H9 (cell line): ENCODE results near the gene FANCC. TPM values are rescaled to one million over a fixed set of nuclear protein-coding genes. Genes with fewer than 3 reads are reported as not detected.

ENCODE experiments used
- DNase-seq: peaks from one replicate; pipeline ENCODE4 v3.0.0-alpha.2; 2017
- H2AFZ ChIP-seq: one replicate; pipeline ENCODE4 v1.6.1; 2013; ENCODE audit warnings: mild to moderate bottlenecking, low read length, control low read depth, moderate library complexity
- H2AK5ac ChIP-seq: 2 replicates; pipeline ENCODE4 v1.6.1; 2013; ENCODE audit warnings: low read length, control low read depth, mixed read lengths; ENCODE audit not compliant: insufficient read length
- H2BK120ac ChIP-seq: one replicate; pipeline ENCODE4 v1.6.1; 2013; ENCODE audit warnings: low read depth, mild to moderate bottlenecking, low read length, control low read depth, inconsistent platforms; ENCODE audit not compliant: poor library complexity, severe bottlenecking
- H2BK12ac ChIP-seq: 2 replicates; pipeline ENCODE4 v1.6.1; 2013; ENCODE audit warnings: low read length, control low read depth, mixed read lengths, low read depth; ENCODE audit not compliant: insufficient read length
- H2BK15ac ChIP-seq: 2 replicates; pipeline ENCODE4 v1.6.1; 2013; ENCODE audit warnings: low read depth, low read length, control low read depth
- H2BK20ac ChIP-seq: one replicate; pipeline ENCODE4 v1.6.1; 2013; ENCODE audit warnings: low read depth, mild to moderate bottlenecking, low read length, control low read depth, inconsistent platforms; ENCODE audit not compliant: poor library complexity, severe bottlenecking
- H2BK5ac ChIP-seq: 2 replicates; pipeline ENCODE4 v1.6.1; 2013; ENCODE audit warnings: low read length, control low read depth, mixed read lengths; ENCODE audit not compliant: insufficient read length
- H3K14ac ChIP-seq: 2 replicates; pipeline ENCODE4 v1.6.1; 2013; ENCODE audit warnings: low read length, control low read depth; ENCODE audit not compliant: insufficient read depth
- H3K18ac ChIP-seq: 2 replicates; pipeline ENCODE4 v1.6.1; 2013; ENCODE audit warnings: low read depth, mild to moderate bottlenecking, mixed read lengths, low read length, control low read depth; ENCODE audit not compliant: insufficient read length
- H3K23ac ChIP-seq: 2 replicates; pipeline ENCODE4 v1.6.1; 2013; ENCODE audit warnings: low read length, control low read depth, mixed read lengths, low read depth; ENCODE audit not compliant: insufficient read length
- H3K23me2 ChIP-seq: 2 replicates; pipeline ENCODE4 v1.6.1; 2013; ENCODE audit warnings: low read depth, mild to moderate bottlenecking, mixed read lengths, low read length, control low read depth; ENCODE audit not compliant: insufficient read length, poor library complexity, severe bottlenecking
- H3K27ac ChIP-seq: 2 replicates; pipeline ENCODE4 v1.5.1; 2013; ENCODE audit warnings: low read length, control low read depth, mixed read lengths, low read depth; ENCODE audit not compliant: insufficient read length
- H3K27me3 ChIP-seq: 2 replicates; pipeline ENCODE4 v1.6.1; 2013; ENCODE audit warnings: low read length, control low read depth, inconsistent platforms; ENCODE audit not compliant: insufficient read depth
- H3K4ac ChIP-seq: 2 replicates; pipeline ENCODE4 v1.6.1; 2013; ENCODE audit warnings: low read depth, mild to moderate bottlenecking, control low read depth, inconsistent platforms, low read length, moderate library complexity
- H3K4me1 ChIP-seq: 2 replicates; pipeline ENCODE4 v1.6.1; 2013; ENCODE audit warnings: low read length, control low read depth, inconsistent platforms; ENCODE audit not compliant: insufficient read depth
- H3K4me2 ChIP-seq: 2 replicates; pipeline ENCODE4 v1.6.1; 2013; ENCODE audit warnings: low read length, control low read depth, mixed read lengths; ENCODE audit not compliant: insufficient read length, insufficient read depth
- H3K56ac ChIP-seq: 2 replicates; pipeline ENCODE4 v1.6.1; 2013; ENCODE audit warnings: low read depth, mild to moderate bottlenecking, mixed read lengths, low read length, control low read depth; ENCODE audit not compliant: insufficient read length
- H3K79me1 ChIP-seq: 2 replicates; pipeline ENCODE4 v1.6.1; 2013; ENCODE audit warnings: low read depth, mild to moderate bottlenecking, moderate library complexity, low read length, control low read depth, inconsistent platforms; ENCODE audit not compliant: insufficient read depth, poor library complexity, severe bottlenecking
- H3K79me2 ChIP-seq: 2 replicates; pipeline ENCODE4 v1.6.1; 2013; ENCODE audit warnings: low read length, control low read depth, inconsistent platforms; ENCODE audit not compliant: insufficient read depth
- H3K9ac ChIP-seq: 2 replicates; pipeline ENCODE4 v1.6.1; 2013; ENCODE audit warnings: low read length, control low read depth, mixed read lengths; ENCODE audit not compliant: insufficient read length; ENCODE audit errors: extremely low read depth
- H3K9me3 ChIP-seq: one replicate; pipeline ENCODE4 v1.6.1; 2013; ENCODE audit warnings: low read depth, low read length, inconsistent platforms; ENCODE audit not compliant: control insufficient read depth
- H3T11ph ChIP-seq: one replicate; pipeline ENCODE4 v1.6.1; 2013; ENCODE audit warnings: mild to moderate bottlenecking, low read length, control low read depth, inconsistent platforms
- H4K20me1 ChIP-seq: one replicate; pipeline ENCODE4 v1.6.1; 2013; ENCODE audit not compliant: control insufficient read depth, insufficient read length, insufficient read depth
- H4K5ac ChIP-seq: 2 replicates; pipeline ENCODE4 v1.6.1; 2013; ENCODE audit warnings: low read depth, mild to moderate bottlenecking, mixed read lengths, low read length, control low read depth; ENCODE audit not compliant: insufficient read length
- H4K8ac ChIP-seq: replicated peaks from 2 replicates; pipeline ENCODE4 v1.6.1; 2013; ENCODE audit warnings: low read length, control low read depth, mixed read lengths, low read depth; ENCODE audit not compliant: insufficient read length
- H4K91ac ChIP-seq: 2 replicates; pipeline ENCODE4 v1.6.1; 2013; ENCODE audit warnings: low read depth, mild to moderate bottlenecking, moderate library complexity, mixed read lengths, low read length, control low read depth; ENCODE audit not compliant: insufficient read length
- H3K27ac Mint-ChIP-seq, 3 experiments: 2 replicates in 2 of 3; 3 replicates in 1 of 3; pipeline ENCODE4 v1.8.0; 2020 to 2021; ENCODE audit warnings: mixed read lengths in 3 of 3, mild to moderate bottlenecking in 1 of 3, moderate library complexity in 1 of 3
- H3K27me3 Mint-ChIP-seq: 2 replicates; pipeline ENCODE4 v1.8.0; 2021; ENCODE audit warnings: low read depth, mild to moderate bottlenecking, moderate library complexity, mixed read lengths
- H3K36me3 Mint-ChIP-seq, 3 experiments: 2 replicates in 2 of 3; 3 replicates in 1 of 3; pipeline ENCODE4 v1.8.0; 2020 to 2021; ENCODE audit warnings: low read depth in 3 of 3, mixed read lengths in 3 of 3; ENCODE audit not compliant: insufficient read depth in 1 of 3
- H3K4me1 Mint-ChIP-seq, 2 experiments: 2 replicates each; pipeline ENCODE4 v1.8.0; 2020; ENCODE audit warnings: mixed read lengths in 2 of 2
- H3K4me3 Mint-ChIP-seq, 2 experiments: 2 replicates in 1 of 2; 3 replicates in 1 of 2; pipeline ENCODE4 v1.8.0; 2020 to 2021; ENCODE audit warnings: mild to moderate bottlenecking in 2 of 2, mixed read lengths in 2 of 2, moderate library complexity in 1 of 2
- H3K9me3 Mint-ChIP-seq, 2 experiments: 2 replicates in 1 of 2; 3 replicates in 1 of 2; pipeline ENCODE4 v1.8.0; 2020; ENCODE audit warnings: mild to moderate bottlenecking in 2 of 2, mixed read lengths in 2 of 2, moderate library complexity in 1 of 2
- CTCF ChIP-seq: fragments of 200-600 bp; sonication (generic); conservative IDR thresholded peaks from 3 replicates; pipeline ENCODE4 v1.8.0; 2021; ENCODE audit warnings: antibody characterized with exemption, mild to moderate bottlenecking
- WGBS: extraction: QIAGEN DNeasy Blood & Tissue Kit; methylation state at CpG from one replicate; pipeline ENCODE4 v1.1.7; 2013; ENCODE audit warnings: missing lambda C conversion rate, low lambda C conversion rate, mixed read lengths; ENCODE audit not compliant: insufficient read length; ENCODE audit errors: extremely low coverage; 5-methylcytosine and 5-hydroxymethylcytosine counted together
- total RNA-seq: library from RNA; stranded (reverse); gene quantifications from 2 replicates; pipeline ENCODE4 v1.2.1, GENCODE V29; 2021

The FANCC gene
- total RNA-seq, 1 experiment from 2014 or later: 14.6 TPM

GRCh38 chr9:95157481-95158151 is 159.9 kb downstream of the FANCC start:
- DNase-seq: no peak
- no CpG with 5 or more reads among the region's 7 CpGs for whole genome bisulfite sequencing

More at GRCh38 chr9:95157481-95158151, 159.9 kb downstream of the FANCC start:
- Mint-ChIP-seq H3K9me3 (no peaks in the 10 kb centered on the region), H3K36me3 (peaks cover 0 to 4% (median 0%) of the 10 kb centered on the region in 3 experiments; a peak in 2 of 7 replicates), H3K4me1 (no peaks in the 10 kb centered on the region), H3K27ac (no peak overlapping the region), H3K27me3 (no peaks in the 10 kb centered on the region), H3K4me3 (no peak overlapping the region)
- H3K23me2 ChIP-seq: no peaks in the 10 kb centered on the region
- no peak overlapping the region for H3K4me2 ChIP-seq
- no peak overlapping the region for H2AFZ ChIP-seq
- H3K79me2 ChIP-seq: no peaks in the 10 kb centered on the region
- H4K8ac ChIP-seq: no peak overlapping the region
- H3K56ac ChIP-seq: no peak overlapping the region
- no peak overlapping the region for H3K4ac ChIP-seq
- H2AK5ac ChIP-seq: no peak overlapping the region
- no peak overlapping the region for H2BK12ac ChIP-seq
- H2BK120ac ChIP-seq: no peak overlapping the region
- no peaks in the 10 kb centered on the region for H3K4me1 ChIP-seq
- no peak for TF ChIP-seq CTCF
- no peak overlapping the region for H4K91ac ChIP-seq
- H4K20me1 ChIP-seq: no peaks in the 10 kb centered on the region
- H2BK5ac ChIP-seq: no peak overlapping the region
- no peak overlapping the region for H2BK20ac ChIP-seq
- H3K18ac ChIP-seq: no peak overlapping the region
- H4K5ac ChIP-seq: no peak overlapping the region
- no peaks in the 10 kb centered on the region for H3K27me3 ChIP-seq
- no peak overlapping the region for H3T11ph ChIP-seq
- no peaks in the 10 kb centered on the region for H3K79me1 ChIP-seq
- no peak overlapping the region for H2BK15ac ChIP-seq
- H3K27ac ChIP-seq: no peak overlapping the region
- no peak overlapping the region for H3K23ac ChIP-seq
- no peak overlapping the region for H3K9ac ChIP-seq
- H3K9me3 ChIP-seq: no peaks in the 10 kb centered on the region
- H3K14ac ChIP-seq: no peak overlapping the region
